Glutamatergic neuron (in vitro differentiated cells): Measurements from ENCODE around the gene TLX2. TPM values are rescaled to one million over a fixed set of nuclear protein-coding genes. Genes with fewer than 3 reads are reported as not detected.

Experiments
- DNase-seq: peaks from one replicate; pipeline ENCODE4 v3.0.0; 2022
- H3K27ac Mint-ChIP-seq: one replicate; pipeline ENCODE4 v1.8.0; 2020; ENCODE audit warnings: mild to moderate bottlenecking, mixed read lengths, inconsistent platforms; ENCODE audit not compliant: unreplicated experiment
- H3K27me3 Mint-ChIP-seq: one replicate; pipeline ENCODE4 v1.8.0; 2020; ENCODE audit warnings: mild to moderate bottlenecking, moderate library complexity, mixed read lengths, inconsistent platforms; ENCODE audit not compliant: unreplicated experiment
- H3K36me3 Mint-ChIP-seq: one replicate; pipeline ENCODE4 v1.8.0; 2020; ENCODE audit warnings: mild to moderate bottlenecking, mixed read lengths, inconsistent platforms; ENCODE audit not compliant: unreplicated experiment
- H3K4me1 Mint-ChIP-seq: one replicate; pipeline ENCODE4 v1.8.0; 2020; ENCODE audit warnings: mild to moderate bottlenecking, low read depth, mixed read lengths, inconsistent platforms; ENCODE audit not compliant: unreplicated experiment
- H3K4me3 Mint-ChIP-seq: one replicate; pipeline ENCODE4 v1.8.0; 2020; ENCODE audit warnings: mild to moderate bottlenecking, mixed read lengths, inconsistent platforms; ENCODE audit not compliant: unreplicated experiment
- H3K9me3 Mint-ChIP-seq: one replicate; pipeline ENCODE4 v1.8.0; 2020; ENCODE audit warnings: mild to moderate bottlenecking, moderate library complexity, mixed read lengths, inconsistent platforms; ENCODE audit not compliant: unreplicated experiment
- CTCF ChIP-seq: fragments of 200-600 bp; sonication (generic); IDR thresholded peaks from one replicate; pipeline ENCODE4 v1.5.0; 2021; ENCODE audit not compliant: partially characterized antibody, unreplicated experiment
- total RNA-seq: library from RNA; stranded (reverse); fragmentation: NEBNext Ultra II Directional; extraction: Animal tissue kit (Norgen Biotek cat#: 25700); gene quantifications from one replicate; pipeline ENCODE4 v1.2.1, GENCODE V29; 2021; ENCODE audit not compliant: unreplicated experiment

The TLX2 gene
- total RNA-seq, 1 donor from 2014 or later = 21.2 TPM

- Mint-ChIP-seq H3K27me3 (peaks cover 14% of the 10 kb centered on the region), H3K9me3 (peaks cover 7% of the 10 kb centered on the region), H3K4me1 (no peaks in the 10 kb centered on the region), H3K36me3 (no peaks in the 10 kb centered on the region), H3K27ac (no peak overlapping the region), H3K4me3 (no peak overlapping the region)
- no peak for TF ChIP-seq CTCF
- no peak for DNase-seq
Measured at GRCh38 chr2:74486141-74486540, 28.1 kb upstream of the TLX2 start.

- Mint-ChIP-seq H3K27me3 (peaks cover 5% of the 10 kb centered on the region), H3K4me3 (peak overlapping the region; percentile 53), H3K36me3 (no peaks in the 10 kb centered on the region), H3K9me3 (peaks cover 1% of the 10 kb centered on the region), H3K27ac (no peak overlapping the region), H3K4me1 (no peaks in the 10 kb centered on the region)
- no peak for DNase-seq
- TF ChIP-seq CTCF = no peak
Measured at GRCh38 chr2:74488643-74489481, 25.4 kb upstream of the TLX2 start.

- H3K27ac Mint-ChIP-seq = no peak overlapping the region
- no peak overlapping the region for H3K4me3 Mint-ChIP-seq
- H3K27me3 Mint-ChIP-seq = peaks cover 5% of the 10 kb centered on the region
- H3K36me3 Mint-ChIP-seq = no peaks in the 10 kb centered on the region
- TF ChIP-seq CTCF = no peak
- no peaks in the 10 kb centered on the region for H3K4me1 Mint-ChIP-seq
- no peak for DNase-seq
- peaks cover 2% of the 10 kb centered on the region for H3K9me3 Mint-ChIP-seq
Measured at GRCh38 chr2:74489906-74490305, 24.3 kb upstream of the TLX2 start.

- Mint-ChIP-seq H3K36me3 (peaks cover 8% of the 10 kb centered on the region), H3K4me3 (no peak overlapping the region), H3K4me1 (no peaks in the 10 kb centered on the region), H3K27ac (no peak overlapping the region), H3K9me3 (peaks cover 2% of the 10 kb centered on the region), H3K27me3 (peaks cover 2% of the 10 kb centered on the region)
- no peak for TF ChIP-seq CTCF
- no peak for DNase-seq
Measured at GRCh38 chr2:74491648-74492544, 22.4 kb upstream of the TLX2 start.
